Measurements from ENCODE around the gene ZNF689.

DNA sequence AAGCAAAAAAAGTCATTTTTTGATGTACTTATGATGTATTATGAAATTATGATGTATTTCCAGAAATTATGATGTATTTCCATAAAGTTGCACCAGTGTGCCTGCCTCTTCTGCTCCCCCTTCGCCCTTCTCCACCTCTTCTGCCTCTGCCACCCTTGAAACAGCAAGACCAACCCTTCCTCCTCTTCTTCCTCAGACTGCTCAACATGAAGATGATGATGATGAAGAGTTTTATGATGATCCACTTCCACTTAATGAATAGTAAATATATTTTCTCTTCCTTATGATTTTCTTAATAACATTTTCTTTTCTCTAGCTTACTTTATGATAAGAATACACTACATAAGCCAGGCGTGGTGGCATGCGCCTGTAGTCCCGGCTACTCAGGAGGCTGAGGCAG lies 17.3 kb downstream of the ZNF689 start:
- TF ChIP-seq, protein P1, sequence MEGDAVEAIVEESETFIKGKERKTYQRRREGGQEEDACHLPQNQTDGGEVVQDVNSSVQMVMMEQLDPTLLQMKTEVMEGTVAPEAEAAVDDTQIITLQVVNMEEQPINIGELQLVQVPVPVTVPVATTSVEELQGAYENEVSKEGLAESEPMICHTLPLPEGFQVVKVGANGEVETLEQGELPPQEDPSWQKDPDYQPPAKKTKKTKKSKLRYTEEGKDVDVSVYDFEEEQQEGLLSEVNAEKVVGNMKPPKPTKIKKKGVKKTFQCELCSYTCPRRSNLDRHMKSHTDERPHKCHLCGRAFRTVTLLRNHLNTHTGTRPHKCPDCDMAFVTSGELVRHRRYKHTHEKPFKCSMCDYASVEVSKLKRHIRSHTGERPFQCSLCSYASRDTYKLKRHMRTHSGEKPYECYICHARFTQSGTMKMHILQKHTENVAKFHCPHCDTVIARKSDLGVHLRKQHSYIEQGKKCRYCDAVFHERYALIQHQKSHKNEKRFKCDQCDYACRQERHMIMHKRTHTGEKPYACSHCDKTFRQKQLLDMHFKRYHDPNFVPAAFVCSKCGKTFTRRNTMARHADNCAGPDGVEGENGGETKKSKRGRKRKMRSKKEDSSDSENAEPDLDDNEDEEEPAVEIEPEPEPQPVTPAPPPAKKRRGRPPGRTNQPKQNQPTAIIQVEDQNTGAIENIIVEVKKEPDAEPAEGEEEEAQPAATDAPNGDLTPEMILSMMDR (IDR thresholded peaks at IDR 0.05): no peak
- TF ChIP-seq POLR2A (IDR thresholded peaks at IDR 0.05): no peak

Data from tibial nerve (tissue), 3 donors.